IPS-15b (cell line): ENCODE data around the gene RAB2B.
"Not testable (repeated sequence)": the region's sequence is repeated elsewhere in the genome, so short reads cannot be mapped to it uniquely, and the experiment has no call there.

Experiments used
- H3K27me3 ChIP-seq: one replicate; pipeline ENCODE4 v1.6.1; 2013; ENCODE audit warnings: low read length; ENCODE audit not compliant: control insufficient read depth, insufficient read depth
- H3K36me3 ChIP-seq: one replicate; pipeline ENCODE4 v1.6.1; 2013; ENCODE audit warnings: low read length; ENCODE audit not compliant: control insufficient read depth, insufficient read depth
- H3K4me1 ChIP-seq: one replicate; pipeline ENCODE4 v1.6.1; 2013; ENCODE audit warnings: mild to moderate bottlenecking, low read length; ENCODE audit not compliant: control insufficient read depth, insufficient read depth
- H3K4me3 ChIP-seq: one replicate; pipeline ENCODE4 v1.5.1; 2013; ENCODE audit warnings: low read depth, low read length
- H3K9ac ChIP-seq: one replicate; pipeline ENCODE4 v1.6.1; 2013; ENCODE audit warnings: low read depth, mild to moderate bottlenecking, low read length
- H3K9me3 ChIP-seq: one replicate; pipeline ENCODE4 v1.6.1; 2013; ENCODE audit warnings: mild to moderate bottlenecking, low read length; ENCODE audit not compliant: control insufficient read depth, insufficient read depth

Gene RAB2B

DNA sequence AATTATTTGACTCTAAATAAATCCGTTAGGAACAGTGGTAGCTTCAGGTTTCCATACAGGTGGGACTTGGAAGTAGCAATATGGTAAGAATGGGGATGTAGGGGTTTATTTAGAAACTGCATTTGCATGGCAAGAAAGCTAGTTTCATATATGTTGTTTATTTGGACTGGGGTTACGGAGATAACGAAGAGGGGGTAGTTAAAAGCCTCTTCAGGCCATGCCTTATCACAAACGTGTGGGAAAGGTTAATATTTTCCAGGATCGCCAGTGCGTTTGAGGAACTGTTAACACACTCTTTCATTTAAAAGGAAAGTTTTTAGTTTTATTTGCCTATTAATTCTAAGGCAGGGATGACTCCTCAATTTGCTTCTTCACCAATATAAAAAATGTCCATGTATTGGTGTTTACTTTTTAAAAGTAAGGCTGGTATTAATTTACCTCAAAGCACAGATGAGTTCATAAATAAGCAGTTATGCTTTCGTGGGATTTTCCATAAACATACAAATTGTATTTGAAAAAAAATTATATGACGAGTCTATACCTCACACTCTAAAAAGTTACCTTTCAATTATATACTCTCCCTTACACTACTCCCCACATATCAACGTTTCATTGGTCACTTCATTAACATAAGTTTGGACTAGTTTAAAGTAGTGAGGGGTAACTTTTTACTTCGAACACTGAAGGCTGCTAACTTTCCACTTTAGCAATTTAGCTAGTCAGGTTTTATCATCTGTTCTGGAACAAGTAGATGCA lies 814 bp downstream of the RAB2B start:
- peaks cover 3% of the 10 kb centered on the region for H3K4me1 ChIP-seq
- peak overlapping the region; percentile 92 for H3K9ac ChIP-seq
- peak overlapping the region; percentile 98 for H3K4me3 ChIP-seq
- H3K9me3 ChIP-seq: no peaks in the 10 kb centered on the region
- H3K36me3 ChIP-seq: peaks cover 4% of the 10 kb centered on the region
- no peaks in the 10 kb centered on the region for H3K27me3 ChIP-seq

GRCh38 chr14:21467616-21468015 lies 9.1 kb downstream of the RAB2B start:
- Histone ChIP-seq H3K36me3 (peaks cover 2% of the 10 kb centered on the region), H3K9me3 (no peaks in the 10 kb centered on the region), H3K9ac (no peak overlapping the region), H3K4me1 (no peaks in the 10 kb centered on the region), H3K4me3 (no peak overlapping the region), H3K27me3 (no peaks in the 10 kb centered on the region)

- Histone ChIP-seq H3K4me1 (peaks cover 3% of the 10 kb centered on the region), H3K4me3 (peak within 1 kb of the TSS; percentile 90), H3K36me3 (no peaks in the 10 kb centered on the region), H3K27me3 (no peaks in the 10 kb centered on the region), H3K9ac (peak within 1 kb of the TSS; percentile 98), H3K9me3 (no peaks in the 10 kb centered on the region)
Observed at GRCh38 chr14:21455912-21456667, 20.7 kb downstream of the RAB2B start, which contains the start of gene CHD8. Gene CHD8, minus strand, starts transcription at chr14:21456123. Its CDS starts 24,480 bp downstream, at chr14:21431643.

GRCh38 chr14:21455592-21455911 lies 21.2 kb downstream of the RAB2B start:
- H3K9ac ChIP-seq: peak overlapping the region; percentile 93
- H3K9me3 ChIP-seq: no peaks in the 10 kb centered on the region
- H3K4me1 ChIP-seq: peaks cover 3% of the 10 kb centered on the region
- peak overlapping the region; percentile 90 for H3K4me3 ChIP-seq
- no peaks in the 10 kb centered on the region for H3K27me3 ChIP-seq
- H3K36me3 ChIP-seq: no peaks in the 10 kb centered on the region

GRCh38 chr14:21454843-21455544 lies 21.8 kb downstream of the RAB2B start:
- no peaks in the 10 kb centered on the region for H3K36me3 ChIP-seq
- H3K9me3 ChIP-seq: no peaks in the 10 kb centered on the region
- peak overlapping the region; percentile 93 for H3K9ac ChIP-seq
- H3K4me3 ChIP-seq: peak overlapping the region; percentile 90
- no peaks in the 10 kb centered on the region for H3K27me3 ChIP-seq
- H3K4me1 ChIP-seq: peaks cover 3% of the 10 kb centered on the region

- H3K9me3 ChIP-seq: no peaks in the 10 kb centered on the region
- peaks cover 3% of the 10 kb centered on the region for H3K4me1 ChIP-seq
- H3K27me3 ChIP-seq: no peaks in the 10 kb centered on the region
- no peak overlapping the region for H3K9ac ChIP-seq
- no peaks in the 10 kb centered on the region for H3K36me3 ChIP-seq
- H3K4me3 ChIP-seq: no peak overlapping the region
Observed at GRCh38 chr14:21449899-21450216, 26.9 kb downstream of the RAB2B start.

GRCh38 chr14:21442657-21443056 lies 34.1 kb downstream of the RAB2B start:
- not testable (repeated sequence) for H3K36me3 ChIP-seq, H3K4me1 ChIP-seq, H3K9me3 ChIP-seq, H3K27me3 ChIP-seq, H3K4me3 ChIP-seq, H3K9ac ChIP-seq

DNA sequence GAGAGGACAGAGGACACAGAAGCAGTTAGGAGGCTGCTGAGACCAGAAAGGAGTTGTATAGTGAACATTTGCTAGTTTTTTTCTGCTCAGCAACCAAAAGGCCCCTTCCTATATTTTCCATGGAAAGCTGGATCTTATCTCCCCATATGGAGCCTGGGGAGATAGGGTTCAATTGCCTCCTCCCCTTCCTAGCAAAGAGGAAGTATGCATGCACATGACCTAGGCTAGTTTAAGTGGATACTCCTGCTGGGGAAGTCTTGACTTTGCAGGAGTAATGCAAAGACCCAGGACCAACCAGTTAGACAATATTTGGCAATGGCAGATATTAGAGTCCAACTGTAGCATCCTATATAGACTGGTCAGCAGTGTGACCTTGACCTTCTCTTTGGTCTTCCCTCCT lies 35.9 kb downstream of the RAB2B start:
- Histone ChIP-seq H3K4me3 (no peak overlapping the region), H3K27me3 (no peaks in the 10 kb centered on the region), H3K36me3 (no peaks in the 10 kb centered on the region), H3K9me3 (no peaks in the 10 kb centered on the region), H3K4me1 (peaks cover 6% of the 10 kb centered on the region), H3K9ac (no peak overlapping the region)

DNA sequence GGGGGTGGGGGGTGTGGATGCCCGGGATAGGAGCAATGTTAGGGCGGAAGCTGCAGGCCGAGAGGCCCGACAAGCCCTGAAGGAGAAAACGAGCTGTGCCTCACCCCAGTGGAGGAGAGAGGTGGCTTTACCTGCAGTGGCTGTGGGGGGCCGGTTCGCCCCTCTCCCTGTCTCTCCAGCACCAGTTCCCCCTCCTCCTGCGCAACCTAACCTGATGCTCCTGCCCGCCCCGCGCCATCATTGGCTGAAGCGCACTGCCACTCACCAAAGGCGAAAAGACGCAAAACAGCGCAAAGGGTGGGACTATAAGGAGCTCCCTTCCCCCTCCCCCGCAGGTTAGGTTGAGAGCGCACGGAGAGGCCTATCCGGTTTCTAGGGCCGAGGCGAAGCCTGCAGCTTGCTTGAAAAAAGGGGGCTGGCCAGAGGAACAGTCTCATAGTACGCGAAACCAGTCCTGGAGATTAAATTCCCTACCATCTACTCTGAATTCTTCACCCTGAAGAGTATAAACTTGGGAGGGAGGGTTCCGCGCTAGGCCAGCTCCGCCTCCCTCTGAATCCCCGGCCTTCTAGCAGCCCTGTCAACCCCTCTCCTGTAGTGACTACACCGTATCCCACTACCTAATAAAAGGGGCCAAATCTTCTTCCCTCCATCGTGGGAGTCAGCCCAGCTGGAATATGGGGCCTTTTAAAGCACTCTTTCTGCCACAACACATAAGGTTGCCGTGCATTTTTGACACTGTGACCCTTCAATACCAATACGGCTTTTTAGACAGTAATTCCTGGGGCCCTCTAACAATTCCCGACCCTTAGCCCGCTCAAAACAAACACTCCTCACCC lies 39.5 kb downstream of the RAB2B start:
- no peaks in the 10 kb centered on the region for H3K36me3 ChIP-seq
- H3K4me1 ChIP-seq: peaks cover 13% of the 10 kb centered on the region
- H3K9me3 ChIP-seq: no peaks in the 10 kb centered on the region
- H3K4me3 ChIP-seq: peak overlapping the region; percentile 78
- no peaks in the 10 kb centered on the region for H3K27me3 ChIP-seq
- peak overlapping the region; percentile 81 for H3K9ac ChIP-seq

GRCh38 chr14:21436567-21437062 lies 40.1 kb downstream of the RAB2B start:
- H3K4me1 ChIP-seq: peaks cover 13% of the 10 kb centered on the region
- H3K9ac ChIP-seq: peak overlapping the region; percentile 51
- H3K36me3 ChIP-seq: peaks cover 3% of the 10 kb centered on the region
- H3K27me3 ChIP-seq: no peaks in the 10 kb centered on the region
- H3K9me3 ChIP-seq: no peaks in the 10 kb centered on the region
- peak overlapping the region; percentile 78 for H3K4me3 ChIP-seq

- H3K9me3 ChIP-seq: no peaks in the 10 kb centered on the region
- peaks cover 46% of the 10 kb centered on the region for H3K36me3 ChIP-seq
- no peak overlapping the region for H3K9ac ChIP-seq
- no peaks in the 10 kb centered on the region for H3K27me3 ChIP-seq
- peaks cover 7% of the 10 kb centered on the region for H3K4me1 ChIP-seq
- no peak overlapping the region for H3K4me3 ChIP-seq
Observed at GRCh38 chr14:21431126-21431525, 45.6 kb downstream of the RAB2B start.
